ENCODE results near the gene CD37. TPM values are rescaled to one million over a fixed set of nuclear protein-coding genes. Genes with fewer than 3 reads are reported as not detected.
"Not testable (repeated sequence)": the region's sequence is repeated elsewhere in the genome, so short reads cannot be mapped to it uniquely, and the experiment has no call there.

Gene CD37, protein sequence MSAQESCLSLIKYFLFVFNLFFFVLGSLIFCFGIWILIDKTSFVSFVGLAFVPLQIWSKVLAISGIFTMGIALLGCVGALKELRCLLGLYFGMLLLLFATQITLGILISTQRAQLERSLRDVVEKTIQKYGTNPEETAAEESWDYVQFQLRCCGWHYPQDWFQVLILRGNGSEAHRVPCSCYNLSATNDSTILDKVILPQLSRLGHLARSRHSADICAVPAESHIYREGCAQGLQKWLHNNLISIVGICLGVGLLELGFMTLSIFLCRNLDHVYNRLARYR
- total RNA-seq = 10 to 100 TPM in 1 of 4 donors, 1 to 10 TPM in 3; 4.4 to 11.0 (median 7.8) TPM

DNA sequence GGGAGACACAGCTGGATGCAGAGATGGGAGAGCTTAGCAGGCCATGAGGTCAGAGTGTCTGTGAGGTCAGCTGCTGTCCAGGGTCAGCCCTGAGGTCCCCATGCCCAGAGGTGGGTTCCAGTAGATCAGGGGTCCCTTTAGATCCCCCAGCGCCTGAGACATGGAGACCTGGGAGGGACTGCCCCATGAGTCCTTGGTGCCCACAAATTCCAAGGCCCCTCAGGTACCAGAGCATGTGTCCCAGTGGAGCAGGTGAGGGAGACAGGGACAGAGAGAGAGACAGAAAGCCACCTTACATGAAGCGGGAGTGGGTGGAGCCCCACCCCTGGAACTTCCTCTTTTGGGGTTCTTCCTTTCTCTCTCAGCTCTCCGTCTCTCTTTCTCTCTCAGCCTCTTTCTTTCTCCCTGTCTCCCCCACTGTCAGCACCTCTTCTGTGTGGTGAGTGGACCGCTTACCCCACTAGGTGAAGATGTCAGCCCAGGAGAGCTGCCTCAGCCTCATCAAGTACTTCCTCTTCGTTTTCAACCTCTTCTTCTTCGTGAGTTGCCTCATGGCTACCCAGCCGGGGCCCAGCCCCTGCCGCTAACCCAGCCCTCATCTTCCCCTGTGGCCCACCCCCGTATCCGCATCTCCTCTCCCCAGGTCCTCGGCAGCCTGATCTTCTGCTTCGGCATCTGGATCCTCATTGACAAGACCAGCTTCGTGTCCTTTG lies at the start of gene CD37:
Gene CD37 (plus strand): TSS at position 336 of the 713 bp plus-strand sequence. CDS start 135 bp downstream, at position 471.
- Histone ChIP-seq H3K4me1 (peaks cover 0 to 4% of the 10 kb centered on the region in 2 donors), H3K4me3 (no peak within 1 kb of the TSS), H3K27me3 (no peaks in the 10 kb centered on the region), H3K27ac (no peak within 1 kb of the TSS), H3K36me3 (no peaks in the 10 kb centered on the region), H3K9me3 (no peaks in the 10 kb centered on the region)
- DNase-seq = no peak
- TF ChIP-seq POLR2A (IDR thresholded peaks at IDR 0.05) = no peak
- TF ChIP-seq, protein P1, sequence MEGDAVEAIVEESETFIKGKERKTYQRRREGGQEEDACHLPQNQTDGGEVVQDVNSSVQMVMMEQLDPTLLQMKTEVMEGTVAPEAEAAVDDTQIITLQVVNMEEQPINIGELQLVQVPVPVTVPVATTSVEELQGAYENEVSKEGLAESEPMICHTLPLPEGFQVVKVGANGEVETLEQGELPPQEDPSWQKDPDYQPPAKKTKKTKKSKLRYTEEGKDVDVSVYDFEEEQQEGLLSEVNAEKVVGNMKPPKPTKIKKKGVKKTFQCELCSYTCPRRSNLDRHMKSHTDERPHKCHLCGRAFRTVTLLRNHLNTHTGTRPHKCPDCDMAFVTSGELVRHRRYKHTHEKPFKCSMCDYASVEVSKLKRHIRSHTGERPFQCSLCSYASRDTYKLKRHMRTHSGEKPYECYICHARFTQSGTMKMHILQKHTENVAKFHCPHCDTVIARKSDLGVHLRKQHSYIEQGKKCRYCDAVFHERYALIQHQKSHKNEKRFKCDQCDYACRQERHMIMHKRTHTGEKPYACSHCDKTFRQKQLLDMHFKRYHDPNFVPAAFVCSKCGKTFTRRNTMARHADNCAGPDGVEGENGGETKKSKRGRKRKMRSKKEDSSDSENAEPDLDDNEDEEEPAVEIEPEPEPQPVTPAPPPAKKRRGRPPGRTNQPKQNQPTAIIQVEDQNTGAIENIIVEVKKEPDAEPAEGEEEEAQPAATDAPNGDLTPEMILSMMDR (IDR thresholded peaks at IDR 0.05) = no peak
- intact Hi-C loops (cut with DNase I; ENCODE audit: low total_unique reads) = no loop called here

DNA sequence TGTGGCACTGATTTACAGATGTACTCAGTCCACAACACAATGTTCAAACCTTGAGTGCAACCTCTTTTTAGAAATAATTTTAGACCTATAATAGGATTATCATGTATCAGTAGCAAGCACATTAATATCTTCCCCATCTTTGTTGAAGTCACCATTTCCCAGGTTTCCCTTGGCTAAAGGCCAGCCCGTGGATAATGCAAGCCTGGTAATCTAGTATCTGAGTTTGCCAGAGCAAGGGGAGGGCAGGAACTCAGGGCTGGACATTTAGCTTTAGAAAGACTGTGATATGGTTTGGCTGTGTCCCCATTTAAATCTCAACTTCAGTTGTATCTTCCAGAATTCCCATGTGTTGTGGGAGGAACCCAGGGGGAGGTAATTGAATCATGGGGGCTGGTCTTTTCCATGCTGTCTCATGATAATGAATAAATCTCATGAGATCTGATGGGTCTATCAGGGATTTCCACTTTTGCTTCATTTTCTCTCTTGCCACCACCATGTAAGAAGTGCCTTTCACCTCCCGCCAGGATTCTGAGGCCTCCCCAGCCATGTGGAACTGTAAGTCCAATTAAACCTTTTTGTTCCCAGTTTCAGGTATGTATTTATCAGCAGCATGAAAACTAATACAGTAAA lies 48.0 kb upstream of the CD37 start:
- Histone ChIP-seq H3K27ac (no peak overlapping the region), H3K27me3 (no peaks in the 10 kb centered on the region), H3K36me3 (no peaks in the 10 kb centered on the region), H3K9me3 (no peaks in the 10 kb centered on the region), H3K4me1 (no peaks in the 10 kb centered on the region), H3K4me3 (no peak overlapping the region)
- no peak for DNase-seq
- intact Hi-C loops (cut with DNase I; ENCODE audit: low total_unique reads) = no loop called here
- TF ChIP-seq POLR2A (IDR thresholded peaks at IDR 0.05) = no peak
- TF ChIP-seq, protein P1 (IDR thresholded peaks at IDR 0.05) = no peak

DNA sequence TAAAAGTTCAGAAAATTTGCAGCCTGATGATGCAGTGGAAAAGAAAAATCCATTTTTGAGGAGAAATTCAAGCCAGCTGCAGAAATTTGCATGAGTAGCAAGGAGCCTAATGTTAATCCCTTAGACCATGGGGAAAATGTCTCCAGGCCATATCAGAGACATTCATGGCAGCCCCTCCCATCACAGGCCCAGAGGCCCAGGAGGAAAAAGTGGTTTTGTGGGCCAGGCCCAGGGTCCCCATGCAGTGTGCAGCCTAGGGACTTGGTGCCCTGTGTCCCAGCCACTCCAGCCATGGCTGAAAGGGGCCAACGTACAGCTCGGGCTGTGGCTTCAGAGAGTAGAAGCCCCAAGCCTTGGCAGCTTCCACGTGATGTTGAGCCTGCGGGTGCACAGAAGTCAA lies 47.0 kb upstream of the CD37 start:
- DNase-seq; intact Hi-C loops (cut with DNase I; ENCODE audit: low total_unique reads); H3K9me3 ChIP-seq: not testable (repeated sequence)

DNA sequence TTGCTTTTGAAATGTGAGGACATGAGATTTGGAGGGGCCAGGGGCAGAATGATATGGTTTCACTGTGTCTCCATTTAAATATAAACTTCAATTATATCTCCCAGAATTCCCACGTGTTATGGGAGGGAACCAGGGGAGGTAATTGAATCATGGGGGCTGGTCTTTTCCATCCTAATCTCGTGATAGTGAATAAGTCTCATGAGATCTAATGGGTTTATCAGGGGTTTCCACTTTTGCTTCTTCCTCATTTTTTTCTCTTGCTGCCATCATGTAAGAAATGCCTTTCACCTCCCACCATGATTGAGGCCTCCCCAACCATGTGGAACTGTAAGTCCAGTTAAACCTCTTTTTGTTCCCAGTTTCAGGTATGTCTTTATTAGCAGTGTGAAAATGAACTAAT lies 45.9 kb upstream of the CD37 start:
- H3K36me3 ChIP-seq; H3K4me3 ChIP-seq; intact Hi-C loops (cut with DNase I; ENCODE audit: low total_unique reads); H3K9me3 ChIP-seq; H3K27me3 ChIP-seq; H3K27ac ChIP-seq; H3K4me1 ChIP-seq; DNase-seq: not testable (repeated sequence)

More for the DNA sequence above, 47.0 kb upstream of the CD37 start:
- not testable (repeated sequence) for H3K27ac ChIP-seq, H3K36me3 ChIP-seq, H3K4me1 ChIP-seq, H3K4me3 ChIP-seq, H3K27me3 ChIP-seq

DNA sequence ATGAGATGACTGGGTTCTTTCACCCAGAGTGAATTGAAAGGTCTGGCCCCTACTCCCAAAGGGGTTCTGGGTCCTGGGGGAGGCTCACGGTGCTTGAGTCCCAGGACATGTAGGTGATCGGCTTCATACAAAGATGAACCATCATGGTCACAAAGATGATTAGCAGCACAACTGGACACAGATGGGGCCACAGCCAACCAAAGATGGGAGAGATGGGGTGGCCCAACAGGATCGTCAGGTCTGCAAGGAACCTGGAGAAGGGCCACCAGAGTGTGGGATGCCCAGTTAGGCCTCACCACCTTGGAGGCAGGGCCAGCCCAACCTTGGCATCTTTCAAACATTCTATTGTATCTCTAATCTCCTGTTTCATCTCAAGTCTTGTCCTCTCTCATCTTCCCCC lies 44.7 kb upstream of the CD37 start:
- no peaks in the 10 kb centered on the region for H3K9me3 ChIP-seq
- H3K27ac ChIP-seq = no peak overlapping the region
- intact Hi-C loops (cut with DNase I; ENCODE audit: low total_unique reads) = no loop called here
- no peaks in the 10 kb centered on the region for H3K27me3 ChIP-seq
- DNase-seq = no peak
- no peaks in the 10 kb centered on the region for H3K36me3 ChIP-seq
- H3K4me3 ChIP-seq = no peak overlapping the region
- no peaks in the 10 kb centered on the region for H3K4me1 ChIP-seq
- TF ChIP-seq, protein P1 (IDR thresholded peaks at IDR 0.05) = no peak
- TF ChIP-seq POLR2A (IDR thresholded peaks at IDR 0.05) = no peak

DNA sequence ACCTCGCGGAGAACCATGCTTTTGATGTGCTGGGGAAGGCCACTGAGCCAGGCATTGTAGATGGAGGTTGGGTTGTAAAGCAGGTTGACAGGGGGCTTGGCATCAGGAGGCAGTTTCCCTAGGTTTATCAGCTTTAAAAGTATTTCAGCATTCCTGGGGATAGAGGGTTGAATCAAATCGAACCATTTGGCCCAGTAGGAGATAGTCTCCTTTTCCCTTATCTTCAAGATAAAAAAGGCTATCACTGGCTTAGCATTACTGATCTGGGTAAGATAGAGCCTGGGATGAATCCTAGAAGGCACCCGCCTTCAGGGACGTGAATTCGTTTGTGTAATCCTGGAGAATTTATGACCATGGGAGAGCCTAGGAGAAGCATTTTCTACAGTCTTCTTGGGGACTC lies 40.8 kb upstream of the CD37 start:
- H3K36me3 ChIP-seq = no peaks in the 10 kb centered on the region
- H3K27me3 ChIP-seq = no peaks in the 10 kb centered on the region
- intact Hi-C loops (cut with DNase I; ENCODE audit: low total_unique reads) = no loop called here

More for the DNA sequence above, 40.8 kb upstream of the CD37 start:
- DNase-seq = no peak
- Histone ChIP-seq H3K4me1 (no peaks in the 10 kb centered on the region), H3K27ac (no peak overlapping the region), H3K4me3 (no peak overlapping the region), H3K9me3 (no peaks in the 10 kb centered on the region)
- TF ChIP-seq POLR2A (IDR thresholded peaks at IDR 0.05) = no peak
- TF ChIP-seq, protein P1 (IDR thresholded peaks at IDR 0.05) = no peak

Measured in uterus (tissue), 4 donors.